RWPE1 (cell line): ENCODE data around the gene ACP2.
A peak's percentile ranks its signal among the peaks of the same experiment; 100 is the strongest.
"Not testable (repeated sequence)": the region's sequence is repeated elsewhere in the genome, so short reads cannot be mapped to it uniquely, and the experiment has no call there.

Experiments used
- CTCF ChIA-PET: fragments of 350-600 bp; sonication (Branson Sonifier 250); formaldehyde crosslinking; extraction: SDS; loops from one replicate; lab custom pipeline; 2021; lab: Yijun Ruan, JAX
- POLR2A ChIA-PET: fragments of 400-600 bp; formaldehyde crosslinking; extraction: SDS; loops from one replicate; lab custom pipeline; 2020; ENCODE audit warnings: antibody characterized with exemption; ENCODE audit not compliant: low non-redundant PET; lab: Yijun Ruan, JAX
- DNase-seq: peaks from one replicate; pipeline ENCODE4 v3.0.0; 2012; ENCODE audit warnings: low spot score
- H3K27ac ChIP-seq: fragments of 450-650 bp; 2 replicates; pipeline ENCODE4 v1.5.1; 2017
- TF ChIP-seq, protein P1 (sequence below): fragments of 450-650 bp; conservative IDR thresholded peaks from 2 replicates; pipeline ENCODE4 v1.5.1; 2017; ENCODE audit warnings: low read depth, mild to moderate bottlenecking

The ACP2 gene

DNA sequence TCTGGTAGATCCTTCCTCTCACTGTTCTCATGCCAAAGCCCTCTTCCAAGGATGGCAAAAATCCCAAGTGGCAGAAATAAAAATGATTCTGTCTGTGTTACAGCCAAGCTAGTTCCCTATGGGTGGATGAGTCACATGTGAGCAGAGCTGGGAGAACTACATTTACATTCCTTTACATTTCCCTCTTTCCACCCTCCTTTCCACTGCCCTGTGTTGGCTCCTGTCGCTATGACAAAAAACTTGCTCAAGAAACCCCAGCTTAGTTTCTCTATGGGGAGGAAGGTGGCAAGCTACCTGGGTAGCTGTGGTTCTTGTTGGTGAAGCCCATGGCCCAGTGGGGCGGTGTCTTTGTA, 44.0 kb downstream of the ACP2 start:
- peak; percentile 88 for DNase-seq
- TF ChIP-seq, protein P1, sequence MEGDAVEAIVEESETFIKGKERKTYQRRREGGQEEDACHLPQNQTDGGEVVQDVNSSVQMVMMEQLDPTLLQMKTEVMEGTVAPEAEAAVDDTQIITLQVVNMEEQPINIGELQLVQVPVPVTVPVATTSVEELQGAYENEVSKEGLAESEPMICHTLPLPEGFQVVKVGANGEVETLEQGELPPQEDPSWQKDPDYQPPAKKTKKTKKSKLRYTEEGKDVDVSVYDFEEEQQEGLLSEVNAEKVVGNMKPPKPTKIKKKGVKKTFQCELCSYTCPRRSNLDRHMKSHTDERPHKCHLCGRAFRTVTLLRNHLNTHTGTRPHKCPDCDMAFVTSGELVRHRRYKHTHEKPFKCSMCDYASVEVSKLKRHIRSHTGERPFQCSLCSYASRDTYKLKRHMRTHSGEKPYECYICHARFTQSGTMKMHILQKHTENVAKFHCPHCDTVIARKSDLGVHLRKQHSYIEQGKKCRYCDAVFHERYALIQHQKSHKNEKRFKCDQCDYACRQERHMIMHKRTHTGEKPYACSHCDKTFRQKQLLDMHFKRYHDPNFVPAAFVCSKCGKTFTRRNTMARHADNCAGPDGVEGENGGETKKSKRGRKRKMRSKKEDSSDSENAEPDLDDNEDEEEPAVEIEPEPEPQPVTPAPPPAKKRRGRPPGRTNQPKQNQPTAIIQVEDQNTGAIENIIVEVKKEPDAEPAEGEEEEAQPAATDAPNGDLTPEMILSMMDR: no peak
- H3K27ac ChIP-seq: peak overlapping the region; percentile 92
- ChIA-PET CTCF (interaction anchor here (0.6 to 0.9 kb wide), 3 partner anchors 12 to 104 kb away, joined by 3 to 4 read pairs (median 3); no protein-coding TSS in a partner anchor), POLR2A (interaction anchor here (0.6 to 0.9 kb wide), 3 partner anchors 9 to 29 kb away, joined by 4 to 7 read pairs (median 5); partner anchors contain the start of gene DDB2)

DNA sequence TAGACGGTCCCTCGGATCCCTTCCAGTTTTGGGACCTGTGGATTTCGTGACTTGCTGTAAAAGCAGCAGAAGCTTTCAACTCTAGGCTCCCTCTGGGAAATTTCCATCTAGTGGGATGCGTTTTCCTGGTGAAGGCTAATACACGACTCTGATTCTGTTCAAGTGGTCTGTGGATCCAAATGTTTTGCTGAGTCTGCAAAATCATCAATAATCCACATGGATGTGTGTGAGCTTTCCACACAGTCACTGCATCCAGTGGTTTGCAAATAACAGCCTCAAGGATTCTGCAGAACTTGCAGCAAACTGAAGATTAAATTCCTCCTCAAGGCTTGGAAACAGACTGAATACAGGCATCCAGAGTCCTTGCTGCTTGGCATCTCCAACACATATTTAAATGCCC, 46.0 kb downstream of the ACP2 start:
- POLR2A ChIA-PET: no interaction called here
- TF ChIP-seq, protein P1: no peak
- no peak overlapping the region for H3K27ac ChIP-seq
- CTCF ChIA-PET: no interaction called here
- DNase-seq: no peak

DNA sequence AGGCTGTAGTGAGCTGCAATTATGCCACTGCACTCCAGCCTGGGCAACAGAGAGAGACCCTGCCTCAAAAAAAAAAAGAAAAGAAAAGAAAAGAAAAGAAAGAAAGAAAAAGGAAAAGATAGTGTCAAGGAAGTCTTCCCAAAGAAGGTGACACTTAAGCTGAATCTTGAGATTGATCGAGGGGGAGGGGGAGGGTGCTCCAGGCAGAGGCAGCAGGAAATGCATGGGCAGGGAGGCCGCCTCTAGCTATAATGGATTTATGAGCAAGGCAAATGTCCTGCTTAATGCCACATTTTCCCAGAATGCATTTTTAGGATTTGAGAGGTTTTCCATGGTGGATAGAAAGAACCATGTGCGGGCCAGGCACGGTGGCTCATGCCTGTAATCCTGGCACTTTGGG, 47.6 kb downstream of the ACP2 start:
- TF ChIP-seq, protein P1: no peak
- POLR2A ChIA-PET: no interaction called here
- CTCF ChIA-PET: interaction anchor here (0.5 kb wide), 1 partner anchor 157 kb away, joined by 3 read pairs; no protein-coding TSS in a partner anchor

DNA sequence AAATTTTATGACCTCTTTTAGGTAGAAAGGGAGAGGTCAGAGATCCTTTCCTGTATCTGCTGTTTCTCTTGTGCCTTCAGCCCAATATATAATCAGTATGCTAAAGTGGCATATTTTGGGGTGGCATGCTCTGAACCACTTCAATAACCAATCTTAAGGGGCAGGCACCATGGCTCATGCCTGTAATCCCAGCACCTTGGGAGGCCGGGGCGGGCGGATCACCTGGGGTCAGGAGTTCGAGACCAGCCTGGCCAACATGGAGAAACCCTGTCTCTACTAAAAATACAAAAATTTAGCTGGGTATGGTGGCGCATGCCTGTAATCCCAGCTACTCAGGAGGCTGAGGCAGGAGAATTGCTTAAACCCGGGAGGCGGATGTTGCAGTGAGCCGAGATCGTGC, 50.5 kb downstream of the ACP2 start:
- POLR2A ChIA-PET, H3K27ac ChIP-seq, CTCF ChIA-PET, DNase-seq: not testable (repeated sequence)

More for the DNA sequence above, 47.6 kb downstream of the ACP2 start:
- H3K27ac ChIP-seq: no peak overlapping the region
- no peak for DNase-seq

DNA sequence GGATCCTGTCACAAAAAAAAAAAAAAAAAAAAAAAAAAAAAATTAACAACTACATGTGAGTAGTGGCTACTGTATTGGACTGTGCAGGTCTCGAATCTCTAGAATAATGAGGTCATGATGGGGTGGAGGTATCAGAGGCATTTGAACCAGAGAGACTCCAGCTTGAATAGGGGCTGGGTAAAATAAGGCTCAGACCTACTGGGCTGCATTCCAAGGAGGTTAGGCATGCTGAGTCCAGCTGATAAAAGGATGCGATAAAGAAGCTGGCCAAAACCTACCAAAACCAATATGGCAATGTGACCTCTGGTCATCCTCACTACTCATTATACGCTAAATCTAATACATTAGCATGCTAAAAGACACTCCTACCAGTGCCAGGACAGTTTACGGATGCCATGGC, 56.5 kb downstream of the ACP2 start:
- no peak overlapping the region for H3K27ac ChIP-seq
- ChIA-PET CTCF (no interaction called here), POLR2A (no interaction called here)
- no peak for DNase-seq
- TF ChIP-seq, protein P1: no peak

DNA sequence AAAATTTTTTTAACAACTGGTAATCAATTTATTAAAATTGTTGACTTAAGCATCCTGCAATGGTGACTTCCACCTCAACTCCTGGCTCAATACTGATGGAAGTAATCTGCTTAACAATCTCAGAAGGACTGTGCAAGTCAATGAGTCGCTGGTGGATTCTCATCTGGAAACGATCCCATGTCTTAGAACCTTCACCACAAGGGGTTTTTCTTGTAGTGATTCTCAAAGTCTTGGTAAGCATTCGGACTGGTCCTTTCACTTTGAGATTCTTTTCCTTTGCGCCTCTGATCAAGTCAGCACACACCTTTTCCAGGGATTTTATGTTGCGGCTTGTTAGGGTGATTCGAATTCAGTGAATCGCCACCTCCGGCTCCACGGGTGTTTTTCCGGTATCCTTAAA, 57.5 kb downstream of the ACP2 start:
- DNase-seq, H3K27ac ChIP-seq, CTCF ChIA-PET, POLR2A ChIA-PET: not testable (repeated sequence)
